ENCODE results near the gene ZCCHC24. TPM values are rescaled to one million over a fixed set of nuclear protein-coding genes. Genes with fewer than 3 reads are reported as not detected.
A peak's percentile ranks its signal among the peaks of the same experiment; 100 is the strongest.

The ZCCHC24 gene
- total and polyA plus RNA-seq, 9 donors = 21.6 to 92.1 (median 58.3) TPM

DNA sequence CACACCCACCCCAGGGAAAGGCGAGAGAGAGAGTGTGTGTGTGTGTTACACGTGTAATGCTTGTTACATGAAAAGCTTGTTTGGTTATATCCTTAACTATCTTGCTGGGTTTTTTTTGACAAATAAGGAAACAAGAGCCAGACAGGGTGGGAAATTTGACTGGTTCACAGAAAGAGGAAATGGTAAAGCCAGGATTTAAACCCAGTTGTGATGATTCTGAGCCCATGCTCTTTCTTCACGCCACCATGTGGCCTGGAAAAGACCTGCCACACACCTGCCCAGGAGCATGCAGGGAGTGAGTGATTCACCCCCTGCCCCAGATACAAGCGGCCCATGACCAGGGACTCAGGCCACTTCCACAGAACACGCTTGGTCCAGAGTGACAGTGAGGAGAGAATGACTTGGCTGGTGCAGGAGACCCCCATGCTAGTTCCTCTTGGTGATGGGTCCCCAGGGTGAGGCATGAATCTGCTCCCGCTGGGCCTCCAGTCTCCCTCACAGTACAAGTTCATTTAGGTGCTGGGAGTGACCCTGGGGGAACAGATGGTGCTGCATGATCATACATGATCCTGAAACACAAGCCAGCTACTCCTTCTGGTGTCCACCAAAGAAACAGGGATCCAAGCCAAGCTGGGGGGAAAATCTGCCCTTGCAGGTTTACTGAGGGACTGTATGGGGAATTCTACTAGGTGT, 45.9 kb upstream of the ZCCHC24 start:
- intact Hi-C loops (cut with DNase I) = loop anchor here in 1 of 4 donors (10.0 kb wide), 1 partner anchor 116 kb away; no protein-coding TSS in a partner anchor
- 81 to 85% (median 82%) methylated on average over 6 of the region's 6 CpGs for WGBS, 3 donors
- no peaks in the 10 kb centered on the region for H3K27me3 ChIP-seq
- no peaks in the 10 kb centered on the region for H3K36me3 ChIP-seq
- H3K27ac ChIP-seq = no peak overlapping the region
- H3K4me3 ChIP-seq = no peak overlapping the region
- H3K4me1 ChIP-seq (ENCODE audit: insufficient read depth) = peaks cover 7% of the 10 kb centered on the region
- TF ChIP-seq POLR2A (IDR thresholded peaks at IDR 0.05) (no peak), EP300 (IDR thresholded peaks at IDR 0.05) (no peak)
- TF ChIP-seq, protein P1, sequence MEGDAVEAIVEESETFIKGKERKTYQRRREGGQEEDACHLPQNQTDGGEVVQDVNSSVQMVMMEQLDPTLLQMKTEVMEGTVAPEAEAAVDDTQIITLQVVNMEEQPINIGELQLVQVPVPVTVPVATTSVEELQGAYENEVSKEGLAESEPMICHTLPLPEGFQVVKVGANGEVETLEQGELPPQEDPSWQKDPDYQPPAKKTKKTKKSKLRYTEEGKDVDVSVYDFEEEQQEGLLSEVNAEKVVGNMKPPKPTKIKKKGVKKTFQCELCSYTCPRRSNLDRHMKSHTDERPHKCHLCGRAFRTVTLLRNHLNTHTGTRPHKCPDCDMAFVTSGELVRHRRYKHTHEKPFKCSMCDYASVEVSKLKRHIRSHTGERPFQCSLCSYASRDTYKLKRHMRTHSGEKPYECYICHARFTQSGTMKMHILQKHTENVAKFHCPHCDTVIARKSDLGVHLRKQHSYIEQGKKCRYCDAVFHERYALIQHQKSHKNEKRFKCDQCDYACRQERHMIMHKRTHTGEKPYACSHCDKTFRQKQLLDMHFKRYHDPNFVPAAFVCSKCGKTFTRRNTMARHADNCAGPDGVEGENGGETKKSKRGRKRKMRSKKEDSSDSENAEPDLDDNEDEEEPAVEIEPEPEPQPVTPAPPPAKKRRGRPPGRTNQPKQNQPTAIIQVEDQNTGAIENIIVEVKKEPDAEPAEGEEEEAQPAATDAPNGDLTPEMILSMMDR (IDR thresholded peaks at IDR 0.05) = no peak
- H3K9me3 ChIP-seq = no peaks in the 10 kb centered on the region
- DNase-seq = no peak

DNA sequence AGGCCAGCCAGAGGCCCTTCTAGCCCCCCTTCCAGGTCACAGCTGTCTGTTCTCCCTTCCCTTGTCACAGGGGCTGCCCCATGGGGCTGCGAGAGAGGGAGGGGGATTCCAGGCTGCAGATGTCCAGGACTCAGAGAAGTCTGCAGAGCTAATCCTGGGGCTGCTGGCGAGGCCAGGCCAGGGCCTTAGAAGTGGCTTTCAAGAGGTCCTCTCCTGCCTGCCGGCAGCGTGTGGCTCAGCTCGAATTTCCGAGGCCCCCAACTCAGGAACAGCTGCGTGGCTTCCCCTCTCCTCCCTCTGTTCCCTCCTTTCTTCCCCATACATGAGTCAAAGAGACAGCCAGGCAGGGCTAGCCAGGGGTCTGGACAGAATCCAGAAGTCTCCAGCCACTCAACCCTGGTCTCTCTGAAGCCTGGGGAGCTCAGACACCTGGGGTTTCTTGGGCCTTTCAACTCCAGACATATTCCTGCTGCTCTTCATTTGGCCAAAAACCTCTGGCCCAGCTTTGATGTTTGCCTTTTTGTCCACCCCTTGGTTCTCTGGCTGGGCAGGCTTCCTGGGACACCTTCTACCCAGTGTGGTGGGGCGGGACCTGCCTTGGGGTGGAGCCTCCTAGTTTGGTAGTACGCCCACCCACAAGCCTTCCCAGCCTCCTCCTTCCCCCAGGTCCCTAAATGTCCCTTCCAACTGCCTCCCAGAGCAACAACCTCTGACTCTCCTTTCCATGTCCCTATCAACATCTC, 45.1 kb upstream of the ZCCHC24 start:
- no peaks in the 10 kb centered on the region for H3K9me3 ChIP-seq
- H3K4me1 ChIP-seq (ENCODE audit: insufficient read depth) = peaks cover 7% of the 10 kb centered on the region
- H3K4me3 ChIP-seq = no peak overlapping the region
- H3K27ac ChIP-seq = no peak overlapping the region
- DNase-seq = peak in 3 of 5 donors; percentile 56 to 75 (median 64)
- H3K27me3 ChIP-seq = no peaks in the 10 kb centered on the region
- 36 to 54% (median 43%) methylated on average over 9 of the region's 9 CpGs for WGBS, 3 donors
- no peaks in the 10 kb centered on the region for H3K36me3 ChIP-seq
- intact Hi-C loops (cut with DNase I) = loop anchor here in 1 of 4 donors (10.0 kb wide), 1 partner anchor 116 kb away; no protein-coding TSS in a partner anchor
- TF ChIP-seq EP300 (IDR thresholded peaks at IDR 0.05) = no peak
- TF ChIP-seq, protein P1 (IDR thresholded peaks at IDR 0.05) = no peak

DNA sequence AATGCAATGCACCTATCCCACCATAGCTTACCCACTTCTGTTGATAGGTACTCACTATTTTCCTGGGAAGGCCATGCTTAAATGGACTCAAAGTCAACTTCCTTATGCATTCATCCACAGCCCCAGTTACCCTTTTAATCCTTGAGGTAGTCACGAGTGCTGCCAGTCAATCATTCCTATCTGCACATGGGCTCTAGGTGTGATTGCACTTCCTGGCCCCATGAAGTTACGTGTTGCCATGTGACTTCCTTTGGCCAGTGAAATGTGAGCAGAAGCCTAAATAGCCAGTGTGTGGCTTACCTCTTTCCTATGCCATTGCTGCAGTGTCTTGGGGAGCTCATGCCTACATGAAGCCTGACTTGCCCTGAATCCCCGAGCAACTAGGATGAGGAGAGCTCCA, 43.4 kb upstream of the ZCCHC24 start:
- no peak for TF ChIP-seq EP300 (IDR thresholded peaks at IDR 0.05)
- TF ChIP-seq POLR2A (IDR thresholded peaks at IDR 0.05) = no peak
- TF ChIP-seq, protein P1 (IDR thresholded peaks at IDR 0.05) = no peak
- intact Hi-C loops (cut with DNase I) = no loop called here
- no peak for DNase-seq
- H3K4me3 ChIP-seq = no peak overlapping the region
- WGBS, 3 donors = 86 to 98% (median 90%) methylated on average over 3 of the region's 3 CpGs
- no peaks in the 10 kb centered on the region for H3K36me3 ChIP-seq
- no peaks in the 10 kb centered on the region for H3K27me3 ChIP-seq
- H3K9me3 ChIP-seq = no peaks in the 10 kb centered on the region
- peaks cover 7% of the 10 kb centered on the region for H3K4me1 ChIP-seq (ENCODE audit: insufficient read depth)
- no peak overlapping the region for H3K27ac ChIP-seq

- no peaks in the 10 kb centered on the region for H3K36me3 ChIP-seq
- DNase-seq = peak; percentile 43 to 85 (median 72)
- H3K27me3 ChIP-seq = no peaks in the 10 kb centered on the region
- 19 to 49% (median 30%) methylated on average over 4 to 5 of the region's 5 CpGs for whole genome bisulfite sequencing, 3 donors
- intact Hi-C loops (cut with DNase I) = no loop called here
- no peak overlapping the region for H3K27ac ChIP-seq
- no peak overlapping the region for H3K4me3 ChIP-seq
- peaks cover 7% of the 10 kb centered on the region for H3K4me1 ChIP-seq (ENCODE audit: insufficient read depth)
- no peak for TF ChIP-seq POLR2A (IDR thresholded peaks at IDR 0.05)
- TF ChIP-seq, protein P1 (IDR thresholded peaks at IDR 0.05) = no peak
- TF ChIP-seq EP300 (IDR thresholded peaks at IDR 0.05) = no peak
- no peaks in the 10 kb centered on the region for H3K9me3 ChIP-seq
Measured at GRCh38 chr10:79488336-79488735, 42.9 kb upstream of the ZCCHC24 start.
